ENCODE data around the gene DPH7. TPM values are rescaled to one million over a fixed set of nuclear protein-coding genes. Genes with fewer than 3 reads are reported as not detected.
A peak's percentile ranks its signal among the peaks of the same experiment; 100 is the strongest.
"Not testable (repeated sequence)": the region's sequence is repeated elsewhere in the genome, so short reads cannot be mapped to it uniquely, and the experiment has no call there.

Gene DPH7
- total and polyA plus RNA-seq, 4 donors: 7.9 to 18.9 (median 12.3) TPM

GRCh38 chr9:137535120-137535428 is 43.7 kb downstream of the DPH7 start:
- H3K27me3 ChIP-seq (ENCODE audit: control insufficient read depth in 4 of 4, insufficient read depth in 4 of 4, low read length in 3 of 4): no peaks in the 10 kb centered on the region
- H3K9me3 ChIP-seq (ENCODE audit: control insufficient read depth in 4 of 4, low read length in 3 of 4): no peaks in the 10 kb centered on the region
- TF ChIP-seq JUND (IDR thresholded peaks at IDR 0.05) (no peak), NR2F2 (IDR thresholded peaks at IDR 0.05) (no peak), HNF4G (IDR thresholded peaks at IDR 0.05) (no peak), SP1 (IDR thresholded peaks at IDR 0.05) (no peak), ZBTB33 (IDR thresholded peaks at IDR 0.05) (no peak), FOXA2 (IDR thresholded peaks at IDR 0.05) (no peak), EGR1 (IDR thresholded peaks at IDR 0.05; ENCODE audit: low read depth in 2 of 2) (no peak)
- TF ChIP-seq, protein P1, sequence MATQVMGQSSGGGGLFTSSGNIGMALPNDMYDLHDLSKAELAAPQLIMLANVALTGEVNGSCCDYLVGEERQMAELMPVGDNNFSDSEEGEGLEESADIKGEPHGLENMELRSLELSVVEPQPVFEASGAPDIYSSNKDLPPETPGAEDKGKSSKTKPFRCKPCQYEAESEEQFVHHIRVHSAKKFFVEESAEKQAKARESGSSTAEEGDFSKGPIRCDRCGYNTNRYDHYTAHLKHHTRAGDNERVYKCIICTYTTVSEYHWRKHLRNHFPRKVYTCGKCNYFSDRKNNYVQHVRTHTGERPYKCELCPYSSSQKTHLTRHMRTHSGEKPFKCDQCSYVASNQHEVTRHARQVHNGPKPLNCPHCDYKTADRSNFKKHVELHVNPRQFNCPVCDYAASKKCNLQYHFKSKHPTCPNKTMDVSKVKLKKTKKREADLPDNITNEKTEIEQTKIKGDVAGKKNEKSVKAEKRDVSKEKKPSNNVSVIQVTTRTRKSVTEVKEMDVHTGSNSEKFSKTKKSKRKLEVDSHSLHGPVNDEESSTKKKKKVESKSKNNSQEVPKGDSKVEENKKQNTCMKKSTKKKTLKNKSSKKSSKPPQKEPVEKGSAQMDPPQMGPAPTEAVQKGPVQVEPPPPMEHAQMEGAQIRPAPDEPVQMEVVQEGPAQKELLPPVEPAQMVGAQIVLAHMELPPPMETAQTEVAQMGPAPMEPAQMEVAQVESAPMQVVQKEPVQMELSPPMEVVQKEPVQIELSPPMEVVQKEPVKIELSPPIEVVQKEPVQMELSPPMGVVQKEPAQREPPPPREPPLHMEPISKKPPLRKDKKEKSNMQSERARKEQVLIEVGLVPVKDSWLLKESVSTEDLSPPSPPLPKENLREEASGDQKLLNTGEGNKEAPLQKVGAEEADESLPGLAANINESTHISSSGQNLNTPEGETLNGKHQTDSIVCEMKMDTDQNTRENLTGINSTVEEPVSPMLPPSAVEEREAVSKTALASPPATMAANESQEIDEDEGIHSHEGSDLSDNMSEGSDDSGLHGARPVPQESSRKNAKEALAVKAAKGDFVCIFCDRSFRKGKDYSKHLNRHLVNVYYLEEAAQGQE (IDR thresholded peaks at IDR 0.05): no peak
- TF ChIP-seq, protein P2, sequence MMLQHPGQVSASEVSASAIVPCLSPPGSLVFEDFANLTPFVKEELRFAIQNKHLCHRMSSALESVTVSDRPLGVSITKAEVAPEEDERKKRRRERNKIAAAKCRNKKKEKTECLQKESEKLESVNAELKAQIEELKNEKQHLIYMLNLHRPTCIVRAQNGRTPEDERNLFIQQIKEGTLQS (IDR thresholded peaks at IDR 0.05): no peak
- peaks cover 0 to 13% (median 7%) of the 10 kb centered on the region in 4 donors for H3K4me1 ChIP-seq (ENCODE audit: control insufficient read depth in 4 of 4, insufficient read depth in 4 of 4, low read length in 3 of 4)
- no peak for DNase-seq (ENCODE audit: low spot score)
- peak overlapping the region in 1 of 2 donors; percentile 42 for H3K27ac ChIP-seq (ENCODE audit: low read depth in 1 of 2, low read length in 2 of 2)
- H3K4me3 ChIP-seq (ENCODE audit: low read depth in 1 of 3, low read length in 3 of 3): no peak overlapping the region
- H3K9ac ChIP-seq (ENCODE audit: low read depth in 1 of 2, low read length in 2 of 2): no peak overlapping the region
- peaks cover 0 to 8% (median 5%) of the 10 kb centered on the region in 4 donors for H3K36me3 ChIP-seq (ENCODE audit: control insufficient read depth in 4 of 4, insufficient read depth in 3 of 4, low read depth in 1 of 4, low read length in 3 of 4)

DNA sequence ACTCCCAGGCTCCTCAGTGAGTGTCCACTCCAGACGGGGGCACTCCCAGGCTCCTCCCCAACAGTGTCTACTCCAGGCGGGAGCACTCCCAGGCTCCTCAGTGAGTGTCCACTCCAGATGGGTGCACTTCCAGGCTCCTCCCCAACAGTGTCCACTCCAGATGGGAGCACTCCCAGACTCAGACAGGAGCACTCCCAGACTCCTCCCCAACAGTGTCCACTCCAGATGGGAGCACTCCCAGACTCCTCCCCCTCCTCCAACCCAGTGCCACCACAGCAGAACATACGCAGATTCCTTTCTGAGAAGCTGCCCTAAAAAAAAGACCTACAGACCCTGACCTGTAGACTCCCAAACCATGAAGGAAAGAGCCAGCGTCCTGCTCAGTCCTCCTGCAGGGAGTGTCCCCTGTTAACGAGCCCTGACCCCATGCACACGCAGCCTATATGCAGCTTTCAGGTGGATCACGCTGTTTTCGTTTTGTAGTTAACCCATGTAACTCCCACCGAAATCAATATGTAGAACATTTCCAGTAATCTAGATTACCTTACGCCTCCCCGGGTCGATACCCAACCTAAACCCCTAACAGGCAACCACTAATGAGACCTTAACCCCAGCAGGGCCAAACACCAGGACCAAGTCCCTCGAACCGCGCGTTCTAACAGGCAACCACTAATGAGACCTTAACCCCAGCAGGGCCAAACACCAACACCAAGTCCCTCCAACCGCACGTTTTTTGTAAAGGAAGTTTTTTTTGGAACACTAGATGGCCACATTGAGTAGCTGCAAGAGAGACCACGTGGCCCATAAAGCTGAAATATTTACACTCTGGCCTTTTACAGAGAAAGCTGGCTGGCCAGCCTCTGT is 44.2 kb downstream of the DPH7 start:
- Histone ChIP-seq H3K9me3 (ENCODE audit: control insufficient read depth in 4 of 4, low read length in 3 of 4) (no peaks in the 10 kb centered on the region), H3K27ac (ENCODE audit: low read depth in 1 of 2, low read length in 2 of 2) (peak overlapping the region in 1 of 2 donors; percentile 42), H3K36me3 (ENCODE audit: control insufficient read depth in 4 of 4, insufficient read depth in 3 of 4, low read depth in 1 of 4, low read length in 3 of 4) (peaks cover 0 to 7% (median 4%) of the 10 kb centered on the region in 4 donors), H3K27me3 (ENCODE audit: control insufficient read depth in 4 of 4, insufficient read depth in 4 of 4, low read length in 3 of 4) (no peaks in the 10 kb centered on the region), H3K9ac (ENCODE audit: low read depth in 1 of 2, low read length in 2 of 2) (peak overlapping the region in 1 of 2 donors; percentile 31), H3K4me3 (ENCODE audit: low read depth in 1 of 3, low read length in 3 of 3) (no peak overlapping the region), H3K4me1 (ENCODE audit: control insufficient read depth in 4 of 4, insufficient read depth in 4 of 4, low read length in 3 of 4) (peaks cover 0 to 13% (median 7%) of the 10 kb centered on the region in 4 donors)
- TF ChIP-seq HNF4A (conservative IDR thresholded peaks at IDR 0.05) (peak; percentile 30 to 36), RAD21 (IDR thresholded peaks at IDR 0.05) (peak; percentile 66 to 70), MAX (IDR thresholded peaks at IDR 0.05) (no peak), ZBTB33 (IDR thresholded peaks at IDR 0.05) (no peak), YY1 (IDR thresholded peaks at IDR 0.05) (no peak), RXRA (IDR thresholded peaks at IDR 0.05) (peak in 1 of 2 donors; percentile 19), FOXA2 (IDR thresholded peaks at IDR 0.05) (no peak), NR2F2 (IDR thresholded peaks at IDR 0.05) (no peak), SP1 (IDR thresholded peaks at IDR 0.05) (no peak), CTCF (IDR thresholded peaks at IDR 0.05; ENCODE audit: low read depth, low read length, missing input control) (peak; percentile 46), EGR1 (IDR thresholded peaks at IDR 0.05; ENCODE audit: low read depth in 2 of 2) (no peak)
- TF ChIP-seq, protein P2 (IDR thresholded peaks at IDR 0.05): no peak
- DNase-seq (ENCODE audit: low spot score): no peak
- WGBS: 40% methylated on average over 19 of the region's 19 CpGs

- H3K27ac ChIP-seq (ENCODE audit: low read depth in 1 of 2, low read length in 2 of 2); H3K9me3 ChIP-seq (ENCODE audit: control insufficient read depth in 4 of 4, low read length in 3 of 4); H3K27me3 ChIP-seq (ENCODE audit: control insufficient read depth in 4 of 4, insufficient read depth in 4 of 4, low read length in 3 of 4); H3K4me3 ChIP-seq (ENCODE audit: low read depth in 1 of 3, low read length in 3 of 3); H3K36me3 ChIP-seq (ENCODE audit: control insufficient read depth in 4 of 4, insufficient read depth in 3 of 4, low read depth in 1 of 4, low read length in 3 of 4); H3K9ac ChIP-seq (ENCODE audit: low read depth in 1 of 2, low read length in 2 of 2); DNase-seq (ENCODE audit: low spot score): not testable (repeated sequence)
- H3K4me1 ChIP-seq (ENCODE audit: control insufficient read depth in 4 of 4, insufficient read depth in 4 of 4, low read length in 3 of 4): peaks cover 0 to 13% (median 7%) of the 10 kb centered on the region in 4 donors
- 92% methylated on average over 10 of the region's 10 CpGs for WGBS
Observed at GRCh38 chr9:137532891-137533468, 45.7 kb downstream of the DPH7 start.

Measured in liver (tissue), 9 donors.